Measurements from ENCODE around the gene GCAT.

Gene GCAT

GRCh38 chr22:37807410-37808293, at the start of gene GCAT:
Gene GCAT, plus strand, starts transcription at chr22:37807934. Its CDS starts 34 bp downstream, at chr22:37807968.
- DNase-seq, result peak; percentile 72

- DNase-seq, result no peak
These were observed 49.0 kb upstream of the GCAT start for GRCh38 chr22:37758694-37759093.

- no peak for DNase-seq
These were observed 48.5 kb upstream of the GCAT start for GRCh38 chr22:37759281-37759680.

- DNase-seq, result no peak
These were observed 47.6 kb upstream of the GCAT start for GRCh38 chr22:37760152-37760551.

- no peak for DNase-seq
These were observed 45.3 kb upstream of the GCAT start for GRCh38 chr22:37762389-37762836.

- DNase-seq, result no peak
These were observed 44.7 kb upstream of the GCAT start for GRCh38 chr22:37763012-37763411.

GRCh38 chr22:37763652-37764051, 44.1 kb upstream of the GCAT start:
- DNase-seq, result no peak

- DNase-seq, result no peak
These were observed 43.1 kb upstream of the GCAT start for GRCh38 chr22:37764622-37765021.

GRCh38 chr22:37765498-37765897, 42.2 kb upstream of the GCAT start:
- no peak for DNase-seq

- DNase-seq, result no peak
These were observed 41.7 kb upstream of the GCAT start for GRCh38 chr22:37765953-37766576.

- no peak for DNase-seq
These were observed 39.5 kb upstream of the GCAT start for GRCh38 chr22:37768273-37768672.

- no peak for DNase-seq
These were observed 38.7 kb upstream of the GCAT start for GRCh38 chr22:37769056-37769455.

GRCh38 chr22:37771081-37771480, 36.7 kb upstream of the GCAT start:
- DNase-seq, result no peak

- no peak for DNase-seq
These were observed 35.9 kb upstream of the GCAT start for GRCh38 chr22:37771702-37772427.

GRCh38 chr22:37774728-37775127, 33.0 kb upstream of the GCAT start:
- no peak for DNase-seq

GRCh38 chr22:37775785-37776638, 31.7 kb upstream of the GCAT start:
- no peak for DNase-seq

GRCh38 chr22:37776639-37777005, 31.1 kb upstream of the GCAT start:
- DNase-seq, result no peak

- no peak for DNase-seq
These were observed 30.5 kb upstream of the GCAT start for GRCh38 chr22:37777122-37777687.

GRCh38 chr22:37778370-37779009, 29.2 kb upstream of the GCAT start:
- no peak for DNase-seq

- no peak for DNase-seq
These were observed 26.2 kb upstream of the GCAT start for GRCh38 chr22:37781434-37782059.

All from GOT3 (cell line).